Measurements from ENCODE around the gene TRPC5OS. TPM values are rescaled to one million over a fixed set of nuclear protein-coding genes. Genes with fewer than 3 reads are reported as not detected.
A peak's percentile ranks its signal among the peaks of the same experiment; 100 is the strongest.

The TRPC5OS gene
- total RNA-seq, 1 experiment from 2014 or later, result not detected

GRCh38 chrX:111868726-111869638, 7.0 kb upstream of the TRPC5OS start:
- Histone ChIP-seq H3F3A (ENCODE audit: low read length, unreplicated experiment) (no peaks in the 10 kb centered on the region), H3K27ac (ENCODE audit: low read length) (no peak overlapping the region), H3K4me2 (ENCODE audit: low read length) (no peak overlapping the region), H3K4me1 (ENCODE audit: insufficient read depth, low read length) (no peaks in the 10 kb centered on the region), H3K79me2 (ENCODE audit: low read length) (no peaks in the 10 kb centered on the region), H3K36me3 (ENCODE audit: low read depth, low read length) (no peaks in the 10 kb centered on the region), H3K4me3 (ENCODE audit: low read length) (no peak overlapping the region), H4K20me1 (ENCODE audit: low read length) (no peaks in the 10 kb centered on the region), H3K9me3 (ENCODE audit: low read length) (no peaks in the 10 kb centered on the region), H2AFZ (ENCODE audit: low read length) (peak overlapping the region; percentile 34; the same call in 1 of the 2 replicates), H3K9ac (ENCODE audit: low read length) (no peak overlapping the region), H3K27me3 (ENCODE audit: low read length) (no peaks in the 10 kb centered on the region), H3K9me2 (replicated peaks; ENCODE audit: low read length) (no peaks in the 10 kb centered on the region)
- ChIA-PET CTCF (no interaction called here), POLR2A (ENCODE audit: unreplicated experiment) (no interaction called here)
- intact Hi-C loops (cut with micrococcal nuclease), result loop anchor here (2.0 to 5.0 kb wide), 2 partner anchors 158 to 176 kb away; no protein-coding TSS in a partner anchor
- BruUV-seq (replicated peaks), result no TSS peak
- ATAC-seq, result no peak
- TF ChIP-seq CTCF (conservative IDR thresholded peaks at IDR 0.05; ENCODE audit: low read depth, low read length), result no peak
- TF ChIP-seq EZH2 (IDR thresholded peaks at IDR 0.05; ENCODE audit: low read length, unreplicated experiment), result no peak
- no peak for TF ChIP-seq EZH2phosphoT487 (IDR thresholded peaks at IDR 0.05; ENCODE audit: borderline replicate concordance, low read length)
- peak; percentile 9 for DNase-seq

GRCh38 chrX:111869639-111870034, 6.3 kb upstream of the TRPC5OS start:
- no peak overlapping the region for H3K4me3 ChIP-seq (ENCODE audit: low read length)
- TF ChIP-seq EZH2 (IDR thresholded peaks at IDR 0.05; ENCODE audit: low read length, unreplicated experiment), result no peak
- peak; percentile 64 for TF ChIP-seq CTCF (conservative IDR thresholded peaks at IDR 0.05; ENCODE audit: low read depth, low read length)
- ATAC-seq (peak; percentile 51), DNase-seq (peak; percentile 59)
- no peak overlapping the region for H2AFZ ChIP-seq (ENCODE audit: low read length)
- H3K9me3 ChIP-seq (ENCODE audit: low read length), result no peaks in the 10 kb centered on the region
- CTCF ChIA-PET, result no interaction called here
- no peaks in the 10 kb centered on the region for H3K9me2 ChIP-seq (replicated peaks; ENCODE audit: low read length)
- intact Hi-C loops (cut with micrococcal nuclease), result loop anchor here (2.0 to 5.0 kb wide), 2 partner anchors 158 to 175 kb away; no protein-coding TSS in a partner anchor
- no peak overlapping the region for H3K9ac ChIP-seq (ENCODE audit: low read length)
- no peaks in the 10 kb centered on the region for H3K27me3 ChIP-seq (ENCODE audit: low read length)
- H3K4me1 ChIP-seq (ENCODE audit: insufficient read depth, low read length), result no peaks in the 10 kb centered on the region
- no peaks in the 10 kb centered on the region for H3F3A ChIP-seq (ENCODE audit: low read length, unreplicated experiment)
- H3K4me2 ChIP-seq (ENCODE audit: low read length), result no peak overlapping the region
- H3K27ac ChIP-seq (ENCODE audit: low read length), result no peak overlapping the region
- H3K36me3 ChIP-seq (ENCODE audit: low read depth, low read length), result no peaks in the 10 kb centered on the region
- no TSS peak for BruUV-seq (replicated peaks)
- H4K20me1 ChIP-seq (ENCODE audit: low read length), result no peaks in the 10 kb centered on the region
- H3K79me2 ChIP-seq (ENCODE audit: low read length), result no peaks in the 10 kb centered on the region
- POLR2A ChIA-PET (ENCODE audit: unreplicated experiment), result no interaction called here

- Histone ChIP-seq H3K4me3 (ENCODE audit: low read length) (no peak overlapping the region), H2AFZ (ENCODE audit: low read length) (no peak overlapping the region), H3K9ac (ENCODE audit: low read length) (no peak overlapping the region), H3K4me2 (ENCODE audit: low read length) (no peak overlapping the region), H3K9me3 (ENCODE audit: low read length) (no peaks in the 10 kb centered on the region), H3K36me3 (ENCODE audit: low read depth, low read length) (no peaks in the 10 kb centered on the region), H3K27me3 (ENCODE audit: low read length) (no peaks in the 10 kb centered on the region), H3K79me2 (ENCODE audit: low read length) (no peaks in the 10 kb centered on the region), H3K4me1 (ENCODE audit: insufficient read depth, low read length) (no peaks in the 10 kb centered on the region), H4K20me1 (ENCODE audit: low read length) (no peaks in the 10 kb centered on the region), H3K9me2 (replicated peaks; ENCODE audit: low read length) (no peaks in the 10 kb centered on the region), H3K27ac (ENCODE audit: low read length) (no peak overlapping the region), H3F3A (ENCODE audit: low read length, unreplicated experiment) (no peaks in the 10 kb centered on the region)
- BruUV-seq (replicated peaks), result no TSS peak
- TF ChIP-seq EZH2phosphoT487 (IDR thresholded peaks at IDR 0.05; ENCODE audit: borderline replicate concordance, low read length) (no peak), CTCF (conservative IDR thresholded peaks at IDR 0.05; ENCODE audit: low read depth, low read length) (no peak), EZH2 (IDR thresholded peaks at IDR 0.05; ENCODE audit: low read length, unreplicated experiment) (no peak)
- intact Hi-C loops (cut with micrococcal nuclease), result no loop called here
- DNase-seq, result no peak
- POLR2A ChIA-PET (ENCODE audit: unreplicated experiment), result no interaction called here
- ATAC-seq, result no peak
- CTCF ChIA-PET, result no interaction called here
Measured at GRCh38 chrX:111874241-111874640, 1.7 kb upstream of the TRPC5OS start.

Data from PC-3 (cell line).